GM12878 (cell line): ENCODE results near the gene CAMK2G. TPM values are rescaled to one million over a fixed set of nuclear protein-coding genes. Genes with fewer than 3 reads are reported as not detected.

Source experiments
- ATAC-seq: fragments of 200-7000 bp; cut with Tn5 transposase; 3 replicates; pipeline ENCODE4 v1.9.1; 2020; ENCODE audit warnings: mild to moderate bottlenecking, moderate library complexity
- BruUV-seq: library from RNA; stranded (reverse); fragments of 400-500 nt; replicated peaks from 2 replicates; lab custom pipeline; 2021; lab: Mats Ljungman, UMichigan
- CTCF ChIA-PET: fragments of 300-600 bp; sonication (Branson Sonifier 250); formaldehyde crosslinking; extraction: SDS; loops from one replicate; lab custom pipeline; 2021; ENCODE audit warnings: inconsistent platforms; lab: Yijun Ruan, JAX
- POLR2A ChIA-PET: fragments of 350-600 bp; formaldehyde crosslinking; extraction: SDS; loops from one replicate; lab custom pipeline; 2021; ENCODE audit warnings: inconsistent platforms; lab: Charles Lee
- RAD21 ChIA-PET: fragments of 300-600 bp; sonication (Branson Sonifier 250); formaldehyde crosslinking; loops from one replicate; lab custom pipeline; 2023; ENCODE audit warnings: antibody characterized with exemption; ENCODE audit not compliant: unreplicated experiment; lab: Charles Lee
- SMC1A ChIA-PET: fragments of 300-600 bp; sonication (Branson Sonifier 250); formaldehyde crosslinking; loops from one replicate; lab custom pipeline; 2023; ENCODE audit not compliant: unreplicated experiment, uncharacterized antibody; lab: Charles Lee
- DNase-seq: peaks from one replicate; pipeline ENCODE4 v3.0.0-alpha.2; 2011; ENCODE audit warnings: low read depth, low spot score
- FAIRE-seq: peaks from 3 replicates; lab custom pipeline; 2011; peaks lifted over from hg19 to GRCh38; lab: Jason Lieb, UNC
- H2AFZ ChIP-seq: 2 replicates; pipeline ENCODE4 v1.6.0; 2011; ENCODE audit warnings: low read depth, low read length, control low read depth; ENCODE audit not compliant: control insufficient read depth
- H3K27ac ChIP-seq: 2 replicates; pipeline ENCODE4 v1.5.1; 2011; ENCODE audit warnings: control low read depth; ENCODE audit not compliant: control insufficient read depth, insufficient read depth
- H3K27me3 ChIP-seq, 2 experiments: replicated peaks in 1 of 2; 2 replicates each; pipeline versions ENCODE4 v1.6.0 to v1.6.1; 2011; ENCODE audit warnings: low read length in 1 of 2; ENCODE audit not compliant: control insufficient read depth in 2 of 2, insufficient read depth in 2 of 2
- H3K36me3 ChIP-seq, 2 experiments: 2 replicates each; pipeline ENCODE4 v1.5.1; 2011; ENCODE audit warnings: low read length in 1 of 2; ENCODE audit not compliant: control insufficient read depth in 2 of 2, insufficient read depth in 2 of 2
- H3K4me1 ChIP-seq: 2 replicates; pipeline ENCODE4 v1.6.1; 2011; ENCODE audit warnings: mild to moderate bottlenecking, low read length, moderate library complexity, mixed read lengths; ENCODE audit not compliant: control insufficient read depth, insufficient read depth
- H3K4me2 ChIP-seq: 2 replicates; pipeline ENCODE4 v1.6.0; 2011; ENCODE audit warnings: control low read depth; ENCODE audit not compliant: control insufficient read depth, insufficient read depth
- H3K4me3 ChIP-seq: fragments of 200-600 bp; sonication (generic); 2 replicates; pipeline ENCODE4 v1.5.1; 2016
- H3K79me2 ChIP-seq: 2 replicates; pipeline ENCODE4 v1.6.0; 2011; ENCODE audit warnings: low read length; ENCODE audit not compliant: control insufficient read depth, insufficient read depth
- H3K9ac ChIP-seq: 2 replicates; pipeline ENCODE4 v1.8.0; 2011; ENCODE audit warnings: low read length, control low read depth, mixed read lengths; ENCODE audit not compliant: control insufficient read depth, insufficient read depth
- H3K9me3 ChIP-seq: replicated peaks from 3 replicates; pipeline ENCODE4 v1.5.1; 2011; ENCODE audit warnings: mild to moderate bottlenecking, low read length; ENCODE audit not compliant: control insufficient read depth, insufficient read depth
- H4K20me1 ChIP-seq: 2 replicates; pipeline ENCODE4 v1.6.0; 2011; ENCODE audit not compliant: control insufficient read depth, insufficient read depth
- ATF3 ChIP-seq: IDR thresholded peaks from 2 replicates; pipeline ENCODE4 v1.6.1; 2011; ENCODE audit warnings: low read depth, mild to moderate bottlenecking, low read length, moderate library complexity, borderline replicate concordance; ENCODE audit errors: extremely low read depth
- ATF7 ChIP-seq: fragments of 450-650 bp; IDR thresholded peaks from 2 replicates; pipeline ENCODE4 v1.6.1; 2016; ENCODE audit warnings: low read depth, mild to moderate bottlenecking
- CBFB ChIP-seq: IDR thresholded peaks from 2 replicates; pipeline ENCODE4 v1.6.1; 2016; ENCODE audit warnings: antibody characterized with exemption, low read depth
- CEBPB ChIP-seq, 2 experiments: fragments of 150-350 bp in 1 of 2; IDR thresholded peaks; 2 replicates each; pipeline ENCODE4 v1.6.1; 2012 to 2014; ENCODE audit warnings: low read depth in 2 of 2, low read length in 2 of 2, borderline replicate concordance in 1 of 2, inconsistent platforms in 1 of 2
- CHD2 ChIP-seq: IDR thresholded peaks from 2 replicates; pipeline ENCODE4 v1.6.1; 2011; ENCODE audit warnings: low read depth, low read length, improper control_type of control experiment, borderline replicate concordance
- DPF2 ChIP-seq: fragments of 450-650 bp; IDR thresholded peaks from 2 replicates; pipeline ENCODE4 v1.6.1; 2017; ENCODE audit warnings: mild to moderate bottlenecking
- E4F1 ChIP-seq: fragments of 450-650 bp; IDR thresholded peaks from 2 replicates; pipeline ENCODE4 v1.6.1; 2018; ENCODE audit warnings: borderline replicate concordance, mild to moderate bottlenecking; ENCODE audit not compliant: partially characterized antibody
- FOXK2 ChIP-seq: fragments of 450-650 bp; IDR thresholded peaks from 2 replicates; pipeline ENCODE4 v1.6.1; 2017; ENCODE audit warnings: mild to moderate bottlenecking, moderate library complexity
- LARP7 ChIP-seq: fragments of 450-650 bp; IDR thresholded peaks from 2 replicates; pipeline ENCODE4 v1.6.1; 2017; ENCODE audit warnings: mild to moderate bottlenecking
- MEF2B ChIP-seq: fragments of 450-650 bp; IDR thresholded peaks from 2 replicates; pipeline ENCODE4 v1.6.1; 2018; ENCODE audit warnings: mild to moderate bottlenecking, moderate library complexity; ENCODE audit not compliant: partially characterized antibody, poor library complexity, severe bottlenecking
- MLLT1 ChIP-seq: fragments of 450-650 bp; IDR thresholded peaks from 2 replicates; pipeline ENCODE4 v1.6.1; 2016; ENCODE audit warnings: mild to moderate bottlenecking
- NFYB ChIP-seq: IDR thresholded peaks from 2 replicates; pipeline ENCODE4 v1.6.1; 2011; ENCODE audit warnings: low read depth, mild to moderate bottlenecking, low read length, improper control_type of control experiment, moderate library complexity; ENCODE audit not compliant: insufficient read depth
- POLR2AphosphoS2 ChIP-seq: IDR thresholded peaks from 2 replicates; pipeline ENCODE4 v1.6.1; 2011; ENCODE audit warnings: low read depth, mild to moderate bottlenecking, low read length, improper control_type of control experiment, moderate library complexity
- RUNX3 ChIP-seq: IDR thresholded peaks from 2 replicates; pipeline ENCODE4 v1.6.1; 2012; ENCODE audit warnings: low read length, inconsistent platforms
- SMAD5 ChIP-seq: IDR thresholded peaks from 2 replicates; pipeline ENCODE4 v1.6.1; 2016; ENCODE audit warnings: antibody characterized with exemption, low read depth
- TCF7 ChIP-seq: IDR thresholded peaks from 2 replicates; pipeline ENCODE4 v1.6.1; 2014; ENCODE audit warnings: antibody characterized with exemption, borderline replicate concordance
- USF1 ChIP-seq: IDR thresholded peaks from 2 replicates; pipeline ENCODE4 v1.6.1; 2011; ENCODE audit warnings: borderline replicate concordance, low read depth, mild to moderate bottlenecking, moderate library complexity, mixed read lengths, low read length; ENCODE audit not compliant: insufficient read depth; ENCODE audit errors: extremely low read length
- YBX1 ChIP-seq: fragments of 450-650 bp; IDR thresholded peaks from 2 replicates; pipeline ENCODE4 v1.6.1; 2016; ENCODE audit warnings: antibody characterized with exemption
- ZNF384 ChIP-seq: IDR thresholded peaks from 2 replicates; pipeline ENCODE4 v1.6.1; 2012; ENCODE audit warnings: low read depth, mild to moderate bottlenecking, low read length, improper control_type of control experiment, borderline replicate concordance
- WGBS: methylation state at CpG from one replicate; pipeline ENCODE4 v1.1.6; 2016; ENCODE audit warnings: low lambda C conversion rate; ENCODE audit not compliant: insufficient replicate concordance, insufficient coverage; ENCODE audit errors: missing lambda C conversion rate; 5-methylcytosine and 5-hydroxymethylcytosine counted together
- in situ Hi-C: fragments of 300-500 bp; cut with MboI; formaldehyde crosslinking; loops from 9 replicates; pipeline ENCODE4 v1.14.3; 2018; ENCODE audit warnings: mixed read lengths
- intact Hi-C: fragments of 100-400 bp; cut with micrococcal nuclease; formaldehyde crosslinking; loops from one replicate; pipeline ENCODE4 v1.14.2; 2022; ENCODE audit not compliant: unreplicated experiment
- polyA plus RNA-seq, 11 experiments: library from polyadenylated mRNA; depleted of rRNA in 4 of 11; unstranded in 6 of 11; stranded (reverse) in 5 of 11; fragments of >200 nt; fragmentation: Nextera tagmentation in 4 of 11; fragmentation: Illumina TruSeq in 1 of 11; extraction: Ambion mirVana in 4 of 11; extraction: Trizol in 1 of 11; gene quantifications; 1 replicate in 1 of 11; 2 replicates in 10 of 11; pipeline versions ENCODE4 v1.2.1 to v1.2.3, GENCODE V29; 2011 to 2016; ENCODE audit warnings: inconsistent platforms in 2 of 11, missing spikeins in 2 of 11, low read depth in 1 of 11
- total RNA-seq, 4 experiments: library from RNA; depleted of rRNA in 3 of 4; stranded (reverse); fragments of >200 nt in 3 of 4; fragmentation: Illumina TruSeq in 1 of 4; extraction: Trizol in 1 of 4; gene quantifications; 2 replicates each; pipeline versions ENCODE4 v1.2.1 to v1.2.3, GENCODE V29; 2013 to 2021

CAMK2G gene
- total and polyA plus RNA-seq, 10 of the 15 experiments (the other 5 are each of a cell fraction or from before 2014, with no cell fraction given), result 5.5 to 24.3 (median 16.9) TPM

- BruUV-seq, result no TSS peak
- ChIA-PET POLR2A (no interaction called here), SMC1A (no interaction called here), RAD21 (no interaction called here), CTCF (no interaction called here)
- intact Hi-C loops, result no loop called here
- WGBS, result 93% methylated on average over 14 of the region's 14 CpGs
- Histone ChIP-seq H3K27me3 (no peaks in the 10 kb centered on the region), H3K4me2 (no peak overlapping the region), H3K4me3 (no peak overlapping the region), H3K36me3 (peaks cover 2% of the 10 kb centered on the region in 2 experiments; a peak in 2 of 4 replicates), H3K4me1 (no peaks in the 10 kb centered on the region), H2AFZ (no peak overlapping the region), H3K9ac (no peak overlapping the region), H3K79me2 (no peaks in the 10 kb centered on the region), H3K27ac (no peak overlapping the region), H3K9me3 (no peaks in the 10 kb centered on the region), H4K20me1 (no peaks in the 10 kb centered on the region)
- DNase-seq (no peak), ATAC-seq (no peak), FAIRE-seq (no peak)
- in situ Hi-C loops, result no loop called here
- TF ChIP-seq ZNF384, result no peak
- no peak for TF ChIP-seq LARP7
- TF ChIP-seq YBX1, result no peak
- no peak for TF ChIP-seq E4F1
- no peak for TF ChIP-seq CBFB
- TF ChIP-seq POLR2AphosphoS2, result no peak
- TF ChIP-seq ATF3, result no peak
- no peak for TF ChIP-seq NFYB
- TF ChIP-seq ATF7, result no peak
- TF ChIP-seq MEF2B, result no peak
- no peak for TF ChIP-seq FOXK2
- TF ChIP-seq TCF7, result no peak
- no peak for TF ChIP-seq USF1
- TF ChIP-seq DPF2, result no peak
- TF ChIP-seq RUNX3, result no peak
- no peak for TF ChIP-seq CEBPB (IDR thresholded peaks at IDR 0.05; ENCODE audit: borderline replicate concordance in 1 of 2, low read depth in 2 of 2, low read length in 2 of 2)
- TF ChIP-seq MLLT1, result no peak
- TF ChIP-seq CHD2, result no peak
- no peak for TF ChIP-seq SMAD5
These were observed 50.1 kb downstream of the CAMK2G start for GRCh38 chr10:73824146-73824725.
